ENCODE data around the gene CSNK1A1.

- TF ChIP-seq POLR2A (IDR thresholded peaks at IDR 0.05; ENCODE audit: low read depth) (no peak), CTCF (IDR thresholded peaks at IDR 0.05) (no peak), POLR2AphosphoS5 (IDR thresholded peaks at IDR 0.05) (no peak), EP300 (IDR thresholded peaks at IDR 0.05) (no peak)
Observed at GRCh38 chr5:149503006-149503405, 48.2 kb downstream of the CSNK1A1 start.

All from esophagus muscularis mucosa (tissue), 4 donors.